Stimulated activated effector memory CD8-positive, alpha-beta T cell treated with anti-CD3 and anti-CD28 coated beads, Interleukin-12 subunit alpha, Interleukin-12 subunit beta, amount 100 ng/mL, for 72 hours (primary cell): ENCODE data around the gene EPHB2.

Experiments
- ATAC-seq: fragments of 150-1000 bp; cut with Tn5 transposase; 2 replicates; pipeline ENCODE4 v1.10.0; 2021
- DNase-seq, 2 donors: peaks; one replicate each; pipeline ENCODE4 v3.0.0; 2021 to 2022; ENCODE audit warnings: low spot score in 2 of 2
- H3K27ac Mint-ChIP-seq: one replicate; pipeline ENCODE4 v1.8.0; 2022; ENCODE audit warnings: mild to moderate bottlenecking, mixed read lengths
- H3K36me3 Mint-ChIP-seq: one replicate; pipeline ENCODE4 v1.8.0; 2022; ENCODE audit warnings: mild to moderate bottlenecking, mixed read lengths
- H3K4me1 Mint-ChIP-seq: one replicate; pipeline ENCODE4 v1.8.0; 2022; ENCODE audit warnings: mixed read lengths
- H3K4me3 Mint-ChIP-seq: one replicate; pipeline ENCODE4 v1.8.0; 2022; ENCODE audit warnings: mild to moderate bottlenecking, mixed read lengths
- H3K9me3 Mint-ChIP-seq: one replicate; pipeline ENCODE4 v1.8.0; 2022; ENCODE audit warnings: mixed read lengths

The EPHB2 gene

GRCh38 chr1:22773981-22774832 lies 63.6 kb downstream of the EPHB2 start:
- Mint-ChIP-seq H3K4me3 (no peak overlapping the region), H3K9me3 (no peaks in the 10 kb centered on the region), H3K36me3 (no peaks in the 10 kb centered on the region), H3K27ac (no peak overlapping the region), H3K4me1 (no peaks in the 10 kb centered on the region)
- ATAC-seq (no peak), DNase-seq (no peak)

DNA sequence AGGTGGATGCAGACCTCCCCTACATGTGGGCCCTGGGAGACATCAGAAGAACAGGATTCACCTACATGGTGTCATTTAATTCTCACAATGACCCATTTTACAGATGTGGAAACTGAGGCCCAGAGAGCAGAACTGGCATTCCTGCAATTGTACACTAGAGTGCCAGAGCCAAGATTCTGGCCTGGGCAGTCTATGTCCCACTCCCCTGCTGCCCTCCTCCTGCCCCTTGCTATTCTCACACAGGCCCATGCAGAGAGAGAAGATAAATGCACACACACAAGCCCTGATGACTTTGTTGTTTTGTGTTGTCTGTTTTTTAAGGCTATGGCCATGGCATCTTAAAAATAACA lies 64.2 kb downstream of the EPHB2 start:
- H3K4me1 Mint-ChIP-seq, result no peaks in the 10 kb centered on the region
- ATAC-seq, result no peak

DNA sequence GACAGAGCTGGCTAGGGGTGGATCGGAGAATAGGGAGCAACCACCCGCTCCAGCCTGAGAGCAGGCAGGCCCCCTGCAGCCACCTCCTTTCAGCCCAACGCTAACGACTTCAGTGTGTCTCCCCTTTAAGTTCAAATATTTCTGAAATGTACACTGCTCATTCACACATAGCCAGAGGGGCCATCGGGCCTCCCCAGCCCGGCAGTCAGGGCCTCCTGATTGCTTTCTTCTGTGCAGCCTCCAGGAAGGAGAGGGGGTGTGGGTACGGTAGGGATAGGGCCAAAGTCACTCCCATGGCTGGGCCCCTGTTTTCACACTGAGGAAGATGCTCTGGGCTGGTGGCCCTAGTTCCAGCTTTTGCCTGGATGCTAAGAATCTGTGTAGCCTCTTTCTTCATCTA lies 64.8 kb downstream of the EPHB2 start:
- ATAC-seq, result no peak

More for the DNA sequence above, 64.2 kb downstream of the EPHB2 start:
- Mint-ChIP-seq H3K27ac (no peak overlapping the region), H3K9me3 (no peaks in the 10 kb centered on the region), H3K4me3 (no peak overlapping the region), H3K36me3 (no peaks in the 10 kb centered on the region)
- DNase-seq, result no peak

DNA sequence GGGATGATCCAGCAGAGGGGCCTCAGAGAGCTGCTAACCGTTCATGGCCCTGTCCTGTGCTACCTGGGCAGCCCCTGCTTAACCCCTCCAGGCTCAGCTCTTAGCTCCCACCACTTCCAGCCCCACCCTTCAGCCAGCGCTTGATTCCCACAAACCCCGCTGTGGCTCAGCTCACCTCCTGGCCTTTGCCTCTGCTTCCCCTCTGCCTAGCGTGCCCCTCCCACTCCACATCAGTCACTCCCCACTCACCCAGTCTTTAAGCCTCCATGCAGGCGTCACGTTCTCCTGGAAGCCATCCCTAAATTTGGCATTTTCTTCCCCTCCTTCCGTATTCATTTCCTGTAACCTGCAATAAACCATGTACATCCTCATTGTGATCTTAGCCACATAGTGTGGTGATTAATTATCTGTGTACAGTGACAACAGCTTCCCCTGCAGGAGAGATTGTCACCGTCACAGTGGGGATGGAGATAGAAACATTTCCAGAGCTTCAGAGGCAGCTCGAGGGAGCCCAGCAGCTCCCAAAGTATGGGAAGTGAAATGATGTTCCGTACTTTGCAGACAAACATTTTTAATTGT lies 65.5 kb downstream of the EPHB2 start:
- ATAC-seq, result no peak
- Mint-ChIP-seq H3K4me3 (no peak overlapping the region), H3K27ac (no peak overlapping the region), H3K36me3 (no peaks in the 10 kb centered on the region), H3K9me3 (no peaks in the 10 kb centered on the region), H3K4me1 (no peaks in the 10 kb centered on the region)
- DNase-seq, result no peak

More for the DNA sequence above, 64.8 kb downstream of the EPHB2 start:
- Mint-ChIP-seq H3K9me3 (no peaks in the 10 kb centered on the region), H3K4me3 (no peak overlapping the region), H3K4me1 (no peaks in the 10 kb centered on the region), H3K36me3 (no peaks in the 10 kb centered on the region), H3K27ac (no peak overlapping the region)
- DNase-seq, result no peak

- ATAC-seq, result no peak
Observed at GRCh38 chr1:22777388-22778057, 66.9 kb downstream of the EPHB2 start.

DNA sequence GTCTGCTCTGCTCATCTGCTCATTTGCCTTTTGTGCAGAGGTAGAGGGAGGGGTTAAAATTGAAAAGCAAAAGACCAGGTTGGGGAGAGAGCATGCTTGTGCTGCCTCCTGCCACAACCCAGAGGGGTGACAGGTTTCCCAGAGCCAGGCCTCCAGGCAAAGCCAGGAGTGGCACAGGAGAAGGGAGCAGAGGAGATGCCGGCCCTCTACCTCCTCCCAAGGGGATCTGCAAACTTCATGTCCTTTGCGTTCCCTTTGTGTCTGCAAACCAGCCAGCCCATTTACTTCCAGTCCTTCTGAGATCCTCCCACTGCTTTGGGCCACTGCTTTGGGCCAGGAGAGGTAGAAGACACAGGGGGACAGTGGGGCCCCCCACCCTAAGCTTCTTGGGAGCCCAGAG lies 67.8 kb downstream of the EPHB2 start:
- no peaks in the 10 kb centered on the region for H3K4me1 Mint-ChIP-seq
- H3K4me3 Mint-ChIP-seq, result no peak overlapping the region
- H3K27ac Mint-ChIP-seq, result no peak overlapping the region
- DNase-seq (no peak), ATAC-seq (no peak)
- no peaks in the 10 kb centered on the region for H3K9me3 Mint-ChIP-seq
- no peaks in the 10 kb centered on the region for H3K36me3 Mint-ChIP-seq

More at GRCh38 chr1:22777388-22778057, 66.9 kb downstream of the EPHB2 start:
- DNase-seq, result no peak
- Mint-ChIP-seq H3K36me3 (no peaks in the 10 kb centered on the region), H3K9me3 (no peaks in the 10 kb centered on the region), H3K4me1 (no peaks in the 10 kb centered on the region), H3K4me3 (no peak overlapping the region), H3K27ac (no peak overlapping the region)

- no peak overlapping the region for H3K27ac Mint-ChIP-seq
- DNase-seq (no peak), ATAC-seq (no peak)
- no peak overlapping the region for H3K4me3 Mint-ChIP-seq
- no peaks in the 10 kb centered on the region for H3K4me1 Mint-ChIP-seq
- no peaks in the 10 kb centered on the region for H3K9me3 Mint-ChIP-seq
- H3K36me3 Mint-ChIP-seq, result no peaks in the 10 kb centered on the region
Observed at GRCh38 chr1:22778862-22779520, 68.4 kb downstream of the EPHB2 start.

DNA sequence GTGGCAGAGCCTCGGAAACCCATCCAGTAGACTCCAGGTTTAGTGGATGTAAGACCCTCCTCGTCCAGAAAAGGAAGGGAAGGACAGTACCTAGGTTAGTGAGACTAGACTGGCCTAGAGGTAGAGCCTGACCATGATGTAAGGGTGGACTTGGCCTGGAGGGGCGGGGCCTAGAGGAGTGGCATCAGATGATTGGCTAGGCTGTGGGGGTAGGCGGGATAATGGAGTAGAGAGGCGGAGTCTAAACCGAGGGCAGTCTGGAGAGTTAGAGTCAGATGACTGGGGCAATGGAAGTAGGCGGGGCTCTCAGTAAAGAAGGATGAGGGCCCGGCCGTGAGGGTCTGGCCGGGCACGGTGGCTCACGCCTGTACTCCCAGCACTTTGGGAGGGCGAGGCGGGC lies 70.1 kb downstream of the EPHB2 start:
- no peak for DNase-seq
- no peak overlapping the region for H3K27ac Mint-ChIP-seq
- no peaks in the 10 kb centered on the region for H3K36me3 Mint-ChIP-seq
- H3K4me3 Mint-ChIP-seq, result no peak overlapping the region
- no peak for ATAC-seq
- no peaks in the 10 kb centered on the region for H3K9me3 Mint-ChIP-seq
- no peaks in the 10 kb centered on the region for H3K4me1 Mint-ChIP-seq

DNA sequence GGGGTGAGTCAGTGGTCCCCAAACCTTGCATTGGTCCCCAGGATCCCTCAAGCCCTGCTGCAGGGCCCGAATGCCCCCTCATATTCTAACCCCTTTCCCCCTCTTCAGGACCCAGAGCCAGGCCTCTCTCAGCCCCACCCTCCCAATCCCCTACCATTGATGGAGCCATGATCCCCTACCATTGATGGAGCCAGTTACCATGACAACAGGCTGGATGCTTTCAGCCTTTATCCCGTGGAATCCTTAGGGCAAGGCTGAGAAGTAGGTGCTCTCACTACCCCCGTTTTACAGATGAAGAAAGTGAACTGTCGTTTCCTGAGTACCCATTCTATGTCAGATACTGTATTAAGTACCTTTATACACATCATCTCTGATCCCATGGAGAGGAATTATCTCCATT lies 70.8 kb downstream of the EPHB2 start:
- Mint-ChIP-seq H3K27ac (no peak overlapping the region), H3K36me3 (no peaks in the 10 kb centered on the region), H3K9me3 (no peaks in the 10 kb centered on the region), H3K4me1 (no peaks in the 10 kb centered on the region), H3K4me3 (no peak overlapping the region)
- ATAC-seq (no peak), DNase-seq (no peak)

DNA sequence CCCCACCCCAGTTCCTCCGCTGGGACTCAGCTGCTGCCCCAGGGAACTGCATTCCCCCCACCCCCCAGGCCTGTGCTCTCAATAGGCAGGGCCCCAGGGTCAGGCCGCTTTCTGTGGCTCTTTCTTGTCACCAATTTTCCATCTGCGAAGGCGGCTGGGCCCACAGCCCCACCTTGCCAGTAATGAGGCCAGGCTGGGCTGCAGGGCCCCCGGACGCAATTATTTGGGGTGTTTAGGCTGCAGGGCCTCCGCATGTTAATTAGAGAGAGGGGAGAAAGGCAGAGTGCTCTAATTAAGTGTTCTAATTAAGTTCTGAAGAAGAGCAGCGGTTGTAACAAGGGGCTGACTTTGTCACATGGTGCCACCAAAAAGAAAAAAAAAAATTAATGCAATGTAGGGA lies 71.8 kb downstream of the EPHB2 start:
- H3K27ac Mint-ChIP-seq, result no peak overlapping the region
- DNase-seq (no peak), ATAC-seq (no peak)
- no peak overlapping the region for H3K4me3 Mint-ChIP-seq
- no peaks in the 10 kb centered on the region for H3K36me3 Mint-ChIP-seq
- H3K4me1 Mint-ChIP-seq, result no peaks in the 10 kb centered on the region
- no peaks in the 10 kb centered on the region for H3K9me3 Mint-ChIP-seq

GRCh38 chr1:22784317-22784716 lies 73.7 kb downstream of the EPHB2 start:
- Mint-ChIP-seq H3K4me1 (no peaks in the 10 kb centered on the region), H3K4me3 (no peak overlapping the region), H3K9me3 (no peaks in the 10 kb centered on the region), H3K36me3 (no peaks in the 10 kb centered on the region), H3K27ac (no peak overlapping the region)
- ATAC-seq (no peak), DNase-seq (no peak)

DNA sequence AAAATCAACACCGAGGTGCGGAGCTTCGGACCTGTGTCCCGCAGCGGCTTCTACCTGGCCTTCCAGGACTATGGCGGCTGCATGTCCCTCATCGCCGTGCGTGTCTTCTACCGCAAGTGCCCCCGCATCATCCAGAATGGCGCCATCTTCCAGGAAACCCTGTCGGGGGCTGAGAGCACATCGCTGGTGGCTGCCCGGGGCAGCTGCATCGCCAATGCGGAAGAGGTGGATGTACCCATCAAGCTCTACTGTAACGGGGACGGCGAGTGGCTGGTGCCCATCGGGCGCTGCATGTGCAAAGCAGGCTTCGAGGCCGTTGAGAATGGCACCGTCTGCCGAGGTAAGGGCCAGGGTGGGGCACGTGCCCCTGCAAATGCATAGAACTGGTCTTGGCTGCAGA lies 74.1 kb downstream of the EPHB2 start:
- H3K27ac Mint-ChIP-seq, result no peak overlapping the region
- DNase-seq (no peak), ATAC-seq (no peak)
- no peaks in the 10 kb centered on the region for H3K9me3 Mint-ChIP-seq
- H3K4me3 Mint-ChIP-seq, result no peak overlapping the region
- no peaks in the 10 kb centered on the region for H3K36me3 Mint-ChIP-seq
- no peaks in the 10 kb centered on the region for H3K4me1 Mint-ChIP-seq

- Mint-ChIP-seq H3K36me3 (no peaks in the 10 kb centered on the region), H3K9me3 (no peaks in the 10 kb centered on the region), H3K27ac (no peak overlapping the region), H3K4me3 (no peak overlapping the region), H3K4me1 (no peaks in the 10 kb centered on the region)
- DNase-seq (no peak), ATAC-seq (no peak)
Observed at GRCh38 chr1:22786101-22786500, 75.5 kb downstream of the EPHB2 start.

GRCh38 chr1:22786719-22787489 lies 76.3 kb downstream of the EPHB2 start:
- H3K36me3 Mint-ChIP-seq, result no peaks in the 10 kb centered on the region
- no peaks in the 10 kb centered on the region for H3K4me1 Mint-ChIP-seq
- DNase-seq (no peak), ATAC-seq (peak; percentile 35)
- H3K27ac Mint-ChIP-seq, result no peak overlapping the region
- H3K4me3 Mint-ChIP-seq, result no peak overlapping the region
- no peaks in the 10 kb centered on the region for H3K9me3 Mint-ChIP-seq

- Mint-ChIP-seq H3K4me3 (no peak overlapping the region), H3K4me1 (no peaks in the 10 kb centered on the region), H3K9me3 (no peaks in the 10 kb centered on the region), H3K36me3 (no peaks in the 10 kb centered on the region), H3K27ac (no peak overlapping the region)
- ATAC-seq, result no peak
- DNase-seq, result no peak
Observed at GRCh38 chr1:22787636-22788035, 77.0 kb downstream of the EPHB2 start.
